Vagina (tissue), 2 donors: ENCODE measurements around the gene UTP20. TPM values are rescaled to one million over a fixed set of nuclear protein-coding genes. Genes with fewer than 3 reads are reported as not detected.

Source experiments
- DNase-seq, 2 donors: peaks; one replicate each; pipeline ENCODE4 v3.0.0-alpha.2; 2017; ENCODE audit errors: extremely low spot score in 2 of 2
- H3K27ac ChIP-seq: fragments of 200-600 bp; sonication (generic); one replicate; pipeline ENCODE4 v1.5.1; 2019
- H3K27me3 ChIP-seq: fragments of 200-600 bp; sonication (generic); one replicate; pipeline ENCODE4 v1.5.1; 2019
- H3K36me3 ChIP-seq, 2 donors: fragments of 200-600 bp; sonication (generic); one replicate each; pipeline ENCODE4 v1.5.1; 2017 to 2019
- H3K4me1 ChIP-seq: fragments of 200-600 bp; sonication (generic); one replicate; pipeline ENCODE4 v1.5.1; 2019
- H3K4me3 ChIP-seq, 2 donors: fragments of 200-600 bp; sonication (generic); 1 replicate in 1 of 2; 2 replicates in 1 of 2; pipeline ENCODE4 v1.5.1; 2016 to 2019
- H3K9me3 ChIP-seq: fragments of 200-600 bp; sonication (generic); one replicate; pipeline ENCODE4 v1.5.1; 2019
- POLR2A ChIP-seq, 2 donors: fragments of 450-650 bp; IDR thresholded peaks; one replicate each; pipeline ENCODE4 v1.6.1; 2017; ENCODE audit warnings: antibody characterized with exemption in 2 of 2, mild to moderate bottlenecking in 2 of 2, moderate library complexity in 2 of 2
- POLR2AphosphoS5 ChIP-seq, 2 donors: sonication (generic); formaldehyde crosslinking; IDR thresholded peaks; one replicate each; pipeline ENCODE4 v1.9.0; 2017; ENCODE audit warnings: antibody characterized with exemption in 2 of 2, mild to moderate bottlenecking in 2 of 2, low read depth in 1 of 2; ENCODE audit not compliant: insufficient read depth in 1 of 2
- intact Hi-C: fragments of 100-400 bp; cut with DNase I; formaldehyde crosslinking; loops from one replicate; pipeline ENCODE4 v1.15.1; 2023
- total RNA-seq: library from RNA; depleted of rRNA; stranded (reverse); fragments of >200 nt; gene quantifications from one replicate; pipeline ENCODE4 v1.2.3, GENCODE V29; 2016
- TF ChIP-seq, protein P1 (sequence below), 3 experiments: fragments of 450-650 bp in 2 of 3; fragments of 200-600 bp in 1 of 3; sonication (generic) in 1 of 3; IDR thresholded peaks; one replicate each; pipeline ENCODE4 v1.5.1; 2017 to 2019; ENCODE audit warnings: antibody characterized with exemption in 3 of 3, mild to moderate bottlenecking in 2 of 3, moderate library complexity in 2 of 3

Gene UTP20
- total RNA-seq = 11.5 TPM

DNA sequence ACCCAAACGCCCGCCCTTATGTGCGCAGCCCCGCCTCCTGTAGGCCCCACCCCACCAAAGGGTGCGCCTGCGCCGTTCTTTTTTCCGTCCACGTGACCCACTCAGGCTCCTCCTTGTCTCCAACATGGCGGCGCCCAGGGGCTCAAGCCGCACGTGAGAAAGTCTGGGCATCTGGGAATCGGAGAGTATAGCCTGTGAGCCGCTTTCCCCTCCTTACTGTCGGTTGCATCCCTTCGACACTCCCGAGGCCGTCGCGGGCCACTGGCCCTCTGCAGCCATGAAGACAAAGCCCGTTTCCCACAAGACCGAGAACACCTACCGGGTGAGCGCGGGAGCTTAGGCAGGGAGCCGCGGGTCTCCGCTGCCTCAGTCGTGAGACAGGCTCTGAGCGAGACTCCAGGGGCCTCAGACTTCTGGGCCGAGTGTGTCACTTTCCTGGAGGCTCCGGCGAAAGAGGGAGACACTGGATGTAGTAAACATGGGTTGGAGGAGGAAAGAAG is at the start of gene UTP20:
TSS of gene UTP20 (plus strand) at position 100 of the 500 bp plus-strand sequence. CDS start at position 278, 178 bp downstream.
- peak within 1 kb of the TSS; percentile 61 to 97 for H3K4me3 ChIP-seq
- H3K27me3 ChIP-seq = no peaks in the 10 kb centered on the region
- TF ChIP-seq, protein P1, sequence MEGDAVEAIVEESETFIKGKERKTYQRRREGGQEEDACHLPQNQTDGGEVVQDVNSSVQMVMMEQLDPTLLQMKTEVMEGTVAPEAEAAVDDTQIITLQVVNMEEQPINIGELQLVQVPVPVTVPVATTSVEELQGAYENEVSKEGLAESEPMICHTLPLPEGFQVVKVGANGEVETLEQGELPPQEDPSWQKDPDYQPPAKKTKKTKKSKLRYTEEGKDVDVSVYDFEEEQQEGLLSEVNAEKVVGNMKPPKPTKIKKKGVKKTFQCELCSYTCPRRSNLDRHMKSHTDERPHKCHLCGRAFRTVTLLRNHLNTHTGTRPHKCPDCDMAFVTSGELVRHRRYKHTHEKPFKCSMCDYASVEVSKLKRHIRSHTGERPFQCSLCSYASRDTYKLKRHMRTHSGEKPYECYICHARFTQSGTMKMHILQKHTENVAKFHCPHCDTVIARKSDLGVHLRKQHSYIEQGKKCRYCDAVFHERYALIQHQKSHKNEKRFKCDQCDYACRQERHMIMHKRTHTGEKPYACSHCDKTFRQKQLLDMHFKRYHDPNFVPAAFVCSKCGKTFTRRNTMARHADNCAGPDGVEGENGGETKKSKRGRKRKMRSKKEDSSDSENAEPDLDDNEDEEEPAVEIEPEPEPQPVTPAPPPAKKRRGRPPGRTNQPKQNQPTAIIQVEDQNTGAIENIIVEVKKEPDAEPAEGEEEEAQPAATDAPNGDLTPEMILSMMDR (IDR thresholded peaks at IDR 0.05) = no peak
- TF ChIP-seq POLR2A (IDR thresholded peaks at IDR 0.05) (no peak), POLR2AphosphoS5 (IDR thresholded peaks at IDR 0.05; ENCODE audit: insufficient read depth in 1 of 2, low read depth in 1 of 2) (peak; percentile 68 to 91)
- peaks cover 12% of the 10 kb centered on the region for H3K4me1 ChIP-seq
- H3K27ac ChIP-seq = no peak within 1 kb of the TSS
- H3K36me3 ChIP-seq = peaks cover 0 to 3% of the 10 kb centered on the region in 2 donors
- peak; percentile 92 to 97 for DNase-seq
- intact Hi-C loops = no loop called here
- no peaks in the 10 kb centered on the region for H3K9me3 ChIP-seq

DNA sequence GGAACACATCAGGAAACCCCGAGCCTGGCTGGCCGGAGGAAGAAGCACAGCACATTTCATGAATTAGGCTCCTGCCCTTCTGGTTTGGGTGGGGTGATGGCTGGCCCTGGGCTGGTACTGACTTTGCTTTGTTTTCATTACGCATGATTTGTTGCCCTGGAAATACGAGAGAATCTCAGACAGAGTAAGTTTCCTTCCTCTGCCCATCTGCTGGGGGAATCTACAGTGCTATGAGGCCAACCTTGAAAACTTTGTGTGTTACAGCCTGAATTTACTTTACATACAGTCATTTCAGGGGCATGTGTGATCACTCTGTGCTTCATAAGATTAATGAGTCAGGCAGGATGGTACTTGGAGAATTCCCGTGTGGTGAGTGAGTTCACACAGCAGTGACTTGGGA is 49.4 kb upstream of the UTP20 start:
- intact Hi-C loops = no loop called here
- Histone ChIP-seq H3K27me3 (no peaks in the 10 kb centered on the region), H3K27ac (no peak overlapping the region), H3K36me3 (no peaks in the 10 kb centered on the region), H3K9me3 (no peaks in the 10 kb centered on the region), H3K4me1 (no peaks in the 10 kb centered on the region), H3K4me3 (no peak overlapping the region)
- TF ChIP-seq POLR2A (IDR thresholded peaks at IDR 0.05) = no peak
- DNase-seq = no peak

DNA sequence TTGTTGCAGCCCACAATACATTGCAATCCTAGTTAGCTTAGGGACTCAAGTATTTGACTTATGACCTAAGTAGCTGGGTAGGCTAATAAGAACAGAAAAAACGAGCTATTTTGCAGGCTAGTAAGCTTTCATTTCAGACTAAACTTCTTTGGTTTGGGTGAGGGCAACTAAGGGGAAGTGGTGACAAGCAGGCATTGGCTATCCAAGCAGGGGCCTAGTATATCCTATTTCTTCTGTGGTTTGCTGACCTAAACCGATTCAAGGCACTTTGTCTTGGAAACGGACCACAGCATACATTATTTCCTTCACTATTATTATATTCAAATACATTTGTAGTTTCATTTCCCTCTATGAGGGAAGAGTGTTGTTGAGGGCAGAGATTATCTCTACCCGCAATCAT is 48.3 kb upstream of the UTP20 start:
- Histone ChIP-seq H3K36me3 (no peaks in the 10 kb centered on the region), H3K27ac (no peak overlapping the region), H3K4me3 (no peak overlapping the region), H3K4me1 (no peaks in the 10 kb centered on the region), H3K27me3 (no peaks in the 10 kb centered on the region), H3K9me3 (no peaks in the 10 kb centered on the region)
- intact Hi-C loops = no loop called here
- no peak for DNase-seq
- TF ChIP-seq, protein P1 (IDR thresholded peaks at IDR 0.05) = no peak
- TF ChIP-seq POLR2AphosphoS5 (IDR thresholded peaks at IDR 0.05; ENCODE audit: insufficient read depth in 1 of 2, low read depth in 1 of 2) (no peak), POLR2A (IDR thresholded peaks at IDR 0.05) (no peak)

DNA sequence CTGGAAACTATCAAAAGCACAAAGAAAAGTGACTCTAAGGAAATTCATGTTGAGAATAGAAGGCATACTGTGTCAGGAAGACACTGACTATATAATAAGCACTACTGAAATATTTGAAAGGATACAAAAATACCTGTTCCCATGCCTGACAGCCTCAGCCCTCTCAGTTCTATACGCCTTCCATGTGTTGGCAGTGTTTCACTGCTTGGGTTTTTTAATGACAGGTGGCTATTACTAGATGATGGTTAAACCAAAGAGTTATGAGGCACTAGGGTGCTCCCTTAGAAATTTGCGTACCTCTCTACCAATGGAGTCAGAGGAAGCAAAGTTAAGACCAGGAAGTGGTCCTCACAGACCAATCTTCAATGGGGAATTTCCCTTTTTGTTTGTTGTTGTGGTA is 44.2 kb upstream of the UTP20 start:
- Histone ChIP-seq H3K4me1 (no peaks in the 10 kb centered on the region), H3K27ac (no peak overlapping the region), H3K4me3 (no peak overlapping the region), H3K9me3 (no peaks in the 10 kb centered on the region), H3K36me3 (no peaks in the 10 kb centered on the region), H3K27me3 (no peaks in the 10 kb centered on the region)
- no peak for DNase-seq
- intact Hi-C loops = no loop called here
- TF ChIP-seq, protein P1 (IDR thresholded peaks at IDR 0.05) = no peak
- TF ChIP-seq POLR2AphosphoS5 (IDR thresholded peaks at IDR 0.05; ENCODE audit: insufficient read depth in 1 of 2, low read depth in 1 of 2) = no peak
- no peak for TF ChIP-seq POLR2A (IDR thresholded peaks at IDR 0.05)

DNA sequence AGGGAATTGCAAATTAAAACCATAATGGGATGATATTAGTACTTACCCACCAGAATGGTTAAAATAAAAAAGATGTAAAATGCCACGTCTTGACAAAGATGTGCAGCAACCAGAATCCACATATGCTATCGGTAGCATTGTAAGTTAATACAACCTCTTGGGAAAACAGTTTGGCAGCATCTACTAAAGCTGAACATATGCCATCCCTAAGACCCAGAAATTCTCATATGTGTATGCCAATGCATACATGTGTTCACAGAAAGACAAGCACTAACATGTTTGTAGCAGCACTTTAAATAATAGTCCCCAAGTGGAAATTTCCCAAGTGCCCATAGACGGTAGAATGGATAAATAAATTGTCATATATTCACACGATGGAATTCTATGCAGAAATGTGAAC is 41.6 kb upstream of the UTP20 start:
- Histone ChIP-seq H3K4me3 (no peak overlapping the region), H3K27ac (no peak overlapping the region), H3K9me3 (no peaks in the 10 kb centered on the region), H3K4me1 (no peaks in the 10 kb centered on the region), H3K36me3 (no peaks in the 10 kb centered on the region), H3K27me3 (no peaks in the 10 kb centered on the region)
- TF ChIP-seq, protein P1 (IDR thresholded peaks at IDR 0.05) = no peak
- TF ChIP-seq POLR2AphosphoS5 (IDR thresholded peaks at IDR 0.05; ENCODE audit: insufficient read depth in 1 of 2, low read depth in 1 of 2) = no peak
- TF ChIP-seq POLR2A (IDR thresholded peaks at IDR 0.05) = no peak
- DNase-seq = no peak
- intact Hi-C loops = no loop called here
